HEK293T (cell line): ENCODE data around the gene CNNM4.

ENCODE experiments used
- CTCF ChIA-PET: fragments of 350-600 bp; formaldehyde crosslinking; extraction: SDS; loops from one replicate; lab custom pipeline; 2021; ENCODE audit warnings: antibody characterized with exemption, inconsistent platforms; lab: Yijun Ruan, JAX
- POLR2A ChIA-PET: fragments of 350-600 bp; formaldehyde crosslinking; extraction: SDS; loops from one replicate; lab custom pipeline; 2020; ENCODE audit warnings: antibody characterized with exemption, inconsistent platforms; lab: Yijun Ruan, JAX
- DNase-seq: peaks from one replicate; pipeline ENCODE4 v3.0.0; 2012; ENCODE audit warnings: mixed read lengths; ENCODE audit errors: extremely low spot score
- ARNT ChIP-seq: fragments of 450-650 bp; IDR thresholded peaks from 2 replicates; pipeline ENCODE4 v1.6.1; 2017; ENCODE audit warnings: mild to moderate bottlenecking
- BHLHE40 ChIP-seq: fragments of 450-650 bp; IDR thresholded peaks from 2 replicates; pipeline ENCODE4 v1.6.1; 2016; ENCODE audit warnings: mild to moderate bottlenecking, moderate library complexity, borderline replicate concordance
- CTBP1 ChIP-seq: fragments of 450-650 bp; IDR thresholded peaks from 2 replicates; pipeline ENCODE4 v1.6.1; 2016; ENCODE audit warnings: borderline replicate concordance
- ELF4 ChIP-seq: fragments of 450-650 bp; IDR thresholded peaks from 2 replicates; pipeline ENCODE4 v1.6.1; 2017; ENCODE audit warnings: antibody characterized with exemption
- FOXA1 ChIP-seq: fragments of 450-650 bp; IDR thresholded peaks from 2 replicates; pipeline ENCODE4 v1.6.1; 2016; ENCODE audit warnings: mild to moderate bottlenecking
- FOXK2 ChIP-seq: fragments of 450-650 bp; IDR thresholded peaks from 2 replicates; pipeline ENCODE4 v1.6.1; 2016; ENCODE audit warnings: mild to moderate bottlenecking
- FOXM1 ChIP-seq: fragments of 450-650 bp; IDR thresholded peaks from 2 replicates; pipeline ENCODE4 v1.6.1; 2017; ENCODE audit warnings: mild to moderate bottlenecking, borderline replicate concordance
- HDGF ChIP-seq: fragments of 450-650 bp; IDR thresholded peaks from 2 replicates; pipeline ENCODE4 v1.6.1; 2017; ENCODE audit warnings: antibody characterized with exemption, borderline replicate concordance
- L3MBTL2 ChIP-seq: fragments of 450-650 bp; conservative IDR thresholded peaks from 2 replicates; pipeline ENCODE4 v1.6.1; 2016; ENCODE audit warnings: mild to moderate bottlenecking
- LEF1 ChIP-seq: fragments of 450-650 bp; IDR thresholded peaks from 2 replicates; pipeline ENCODE4 v1.6.1; 2017; ENCODE audit warnings: mild to moderate bottlenecking, borderline replicate concordance
- NFRKB ChIP-seq: fragments of 450-650 bp; IDR thresholded peaks from 2 replicates; pipeline ENCODE4 v1.6.1; 2016; ENCODE audit warnings: mild to moderate bottlenecking, moderate library complexity
- SP1 ChIP-seq: fragments of 450-650 bp; IDR thresholded peaks from 2 replicates; pipeline ENCODE4 v1.6.1; 2017
- SUZ12 ChIP-seq: fragments of 450-650 bp; IDR thresholded peaks from 2 replicates; pipeline ENCODE4 v1.6.1; 2016; ENCODE audit warnings: mild to moderate bottlenecking
- TARDBP ChIP-seq: fragments of 450-650 bp; IDR thresholded peaks from 2 replicates; pipeline ENCODE4 v1.6.1; 2016
- ZNF384 ChIP-seq: fragments of 450-650 bp; IDR thresholded peaks from 2 replicates; pipeline ENCODE4 v1.6.1; 2016
- TF ChIP-seq, protein P1 (sequence below): fragments of 450-650 bp; IDR thresholded peaks from 2 replicates; pipeline ENCODE4 v1.6.1; 2016

Gene CNNM4

DNA sequence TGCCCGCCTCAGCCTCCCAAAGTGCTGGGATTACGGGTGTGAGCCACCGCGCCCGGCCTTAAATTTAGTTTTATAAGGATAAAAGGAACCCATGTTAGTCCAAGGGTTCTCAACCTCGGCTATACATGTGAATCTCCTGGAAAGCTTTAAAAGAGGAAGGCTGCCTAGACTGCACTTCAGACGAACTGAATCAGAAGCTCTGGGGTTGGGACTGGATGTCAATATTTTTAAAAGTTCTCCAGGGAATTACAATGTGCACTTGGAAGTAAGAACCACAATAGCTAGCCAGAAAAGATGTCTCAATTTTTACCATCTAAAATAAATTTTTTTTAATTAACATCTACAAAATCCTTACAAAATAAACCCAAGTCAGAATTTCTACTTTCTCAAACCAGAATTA, 31.0 kb upstream of the CNNM4 start:
- CTCF ChIA-PET: interaction anchor here (0.6 to 0.7 kb wide), 2 partner anchors 10 to 87 kb away, joined by 3 to 10 read pairs; no protein-coding TSS in a partner anchor
- no peak for TF ChIP-seq LEF1
- TF ChIP-seq ARNT: no peak
- TF ChIP-seq, protein P1, sequence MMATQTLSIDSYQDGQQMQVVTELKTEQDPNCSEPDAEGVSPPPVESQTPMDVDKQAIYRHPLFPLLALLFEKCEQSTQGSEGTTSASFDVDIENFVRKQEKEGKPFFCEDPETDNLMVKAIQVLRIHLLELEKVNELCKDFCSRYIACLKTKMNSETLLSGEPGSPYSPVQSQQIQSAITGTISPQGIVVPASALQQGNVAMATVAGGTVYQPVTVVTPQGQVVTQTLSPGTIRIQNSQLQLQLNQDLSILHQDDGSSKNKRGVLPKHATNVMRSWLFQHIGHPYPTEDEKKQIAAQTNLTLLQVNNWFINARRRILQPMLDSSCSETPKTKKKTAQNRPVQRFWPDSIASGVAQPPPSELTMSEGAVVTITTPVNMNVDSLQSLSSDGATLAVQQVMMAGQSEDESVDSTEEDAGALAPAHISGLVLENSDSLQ: no peak
- no peak for TF ChIP-seq TARDBP
- no peak for TF ChIP-seq SP1
- no peak for TF ChIP-seq FOXK2
- TF ChIP-seq BHLHE40: no peak
- no peak for TF ChIP-seq FOXM1
- no peak for TF ChIP-seq CTBP1
- no peak for TF ChIP-seq NFRKB
- TF ChIP-seq ELF4: no peak
- TF ChIP-seq FOXA1: no peak
- TF ChIP-seq HDGF: no peak
- TF ChIP-seq L3MBTL2: no peak
- POLR2A ChIA-PET: no interaction called here
- no peak for DNase-seq

DNA sequence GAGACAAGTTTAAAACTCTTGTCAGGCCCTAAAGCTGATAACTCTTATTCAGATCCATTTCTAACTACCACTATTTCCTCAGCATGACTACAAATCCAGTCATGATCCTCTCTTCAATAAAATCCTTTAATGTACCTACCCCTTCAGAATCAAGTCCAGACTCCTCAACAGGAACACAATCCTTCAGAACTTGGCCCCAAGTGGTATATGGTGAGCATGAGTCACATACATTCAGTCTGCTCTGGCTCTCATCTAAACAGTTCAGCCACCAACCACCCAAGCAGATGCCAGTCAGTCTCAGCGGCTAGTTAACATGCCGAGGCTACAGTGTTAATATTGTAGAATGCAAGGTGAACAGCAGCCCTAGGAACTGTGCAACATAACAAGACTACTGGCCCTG, 30.5 kb upstream of the CNNM4 start:
- POLR2A ChIA-PET: no interaction called here
- no peak for DNase-seq
- TF ChIP-seq LEF1: no peak
- TF ChIP-seq CTBP1: no peak
- TF ChIP-seq, protein P1: no peak
- TF ChIP-seq NFRKB: no peak
- no peak for TF ChIP-seq ARNT
- TF ChIP-seq ELF4: no peak
- TF ChIP-seq TARDBP: no peak
- CTCF ChIA-PET: interaction anchor here (0.6 kb wide), 1 partner anchor 10 kb away, joined by 10 read pairs; no protein-coding TSS in a partner anchor

DNA sequence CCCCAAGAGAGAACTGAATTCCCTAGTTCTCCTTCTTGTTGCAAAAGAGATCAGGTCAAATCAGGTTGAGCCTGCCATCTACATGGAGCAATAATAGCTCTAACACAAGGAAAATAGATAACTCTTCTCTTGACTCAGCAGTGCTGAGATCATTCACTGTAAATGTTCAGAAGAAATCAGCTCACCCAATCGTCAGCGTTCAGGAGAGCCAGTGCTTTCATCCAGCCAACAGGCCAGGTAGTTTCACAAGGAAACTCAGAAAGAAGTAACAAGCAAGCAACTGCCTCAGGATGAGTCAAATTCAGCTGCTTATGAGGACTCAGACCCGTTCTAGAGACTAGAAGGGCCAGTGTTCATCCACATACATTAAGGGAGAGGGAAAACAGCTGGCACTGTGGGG, 26.8 kb upstream of the CNNM4 start:
- TF ChIP-seq SUZ12 (no peak), ELF4 (no peak), FOXK2 (no peak), SP1 (no peak), FOXA1 (no peak), HDGF (no peak), L3MBTL2 (no peak), LEF1 (no peak), ZNF384 (no peak), BHLHE40 (no peak), TARDBP (no peak), NFRKB (no peak), CTBP1 (no peak), FOXM1 (no peak), ARNT (no peak)
- TF ChIP-seq, protein P1: no peak
- ChIA-PET CTCF (no interaction called here), POLR2A (interaction anchor here (0.5 kb wide), 1 partner anchor 95 kb away, joined by 3 read pairs; the partner anchor contains the start of gene KANSL3)
- DNase-seq: no peak

DNA sequence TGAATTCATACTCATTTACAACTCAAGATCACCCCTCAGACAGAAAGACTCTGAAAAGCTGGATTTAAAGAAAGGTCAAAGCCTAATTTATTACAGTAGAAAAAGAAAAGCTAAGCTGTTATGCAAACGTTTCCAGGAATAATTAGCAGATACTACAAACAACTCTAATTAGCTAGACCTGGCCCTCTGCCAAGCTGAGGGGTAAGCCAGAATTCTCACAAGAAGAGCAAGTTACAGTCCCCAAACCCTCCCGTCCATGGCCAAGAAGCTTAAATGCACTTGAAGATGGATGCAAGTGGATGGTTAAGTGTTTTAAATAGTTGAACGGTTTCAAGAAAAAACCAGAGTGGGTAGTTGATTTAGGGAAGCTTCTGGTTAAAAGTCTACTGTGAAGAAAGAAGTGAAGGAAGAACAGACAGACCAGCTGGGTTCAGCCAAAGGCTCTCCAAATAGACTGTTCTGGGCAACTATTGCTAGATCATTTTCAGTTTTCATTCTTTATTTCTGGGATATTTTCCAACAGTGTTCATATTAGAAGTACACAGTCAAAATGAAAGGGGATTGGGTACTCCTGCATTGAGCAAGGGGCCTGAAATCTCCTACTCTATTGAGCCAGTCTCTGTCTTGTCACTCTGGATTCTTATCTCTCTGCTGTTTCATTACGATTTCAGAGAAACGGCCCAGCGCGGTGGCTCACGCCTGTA, 25.7 kb upstream of the CNNM4 start:
- no peak for DNase-seq
- ChIA-PET CTCF (interaction anchor here (0.7 kb wide), 1 partner anchor 123 kb away, joined by 3 read pairs; no protein-coding TSS in a partner anchor), POLR2A (no interaction called here)
- no peak for TF ChIP-seq NFRKB
- no peak for TF ChIP-seq TARDBP
- TF ChIP-seq ELF4: no peak
- TF ChIP-seq, protein P1: no peak
- no peak for TF ChIP-seq FOXA1
- no peak for TF ChIP-seq SP1
- TF ChIP-seq SUZ12: no peak
- no peak for TF ChIP-seq BHLHE40
- TF ChIP-seq ZNF384: no peak
- TF ChIP-seq ARNT: no peak
- no peak for TF ChIP-seq LEF1
- no peak for TF ChIP-seq FOXK2
- no peak for TF ChIP-seq HDGF
- no peak for TF ChIP-seq FOXM1
- TF ChIP-seq CTBP1: no peak
- no peak for TF ChIP-seq L3MBTL2

DNA sequence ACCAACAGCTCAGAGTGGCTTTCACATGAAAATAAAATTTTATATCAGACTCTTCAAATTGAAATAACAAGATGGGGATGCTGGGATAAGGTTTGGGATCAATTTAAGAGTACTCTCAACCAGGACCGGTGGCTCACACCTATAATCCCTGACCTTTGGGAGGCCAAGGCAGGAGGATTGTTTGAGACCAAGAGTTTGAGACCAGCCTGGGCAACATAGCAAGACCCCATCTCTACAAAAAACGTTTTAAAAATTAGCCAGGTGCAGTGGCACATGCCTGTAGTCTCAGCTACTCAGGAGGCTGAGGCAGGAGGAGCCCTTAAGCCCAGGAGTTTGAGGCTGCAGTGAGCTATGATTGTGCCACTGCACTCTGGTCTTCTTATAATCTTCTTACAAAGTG, 23.5 kb upstream of the CNNM4 start:
- TF ChIP-seq, protein P1: no peak
- no peak for TF ChIP-seq CTBP1
- no peak for TF ChIP-seq ELF4
- TF ChIP-seq ARNT: no peak
- TF ChIP-seq FOXK2: no peak
- TF ChIP-seq NFRKB: no peak
- TF ChIP-seq L3MBTL2: no peak
- no peak for TF ChIP-seq SP1
- TF ChIP-seq FOXA1: no peak
- no peak for DNase-seq
- CTCF ChIA-PET: no interaction called here
- POLR2A ChIA-PET: interaction anchor here (0.7 kb wide), 1 partner anchor 23 kb away, joined by 4 read pairs; the partner anchor contains the start of gene CNNM4
